ENCODE data around the gene CDKL5. TPM values are rescaled to one million over a fixed set of nuclear protein-coding genes. Genes with fewer than 3 reads are reported as not detected.
"Not testable (repeated sequence)": the region's sequence is repeated elsewhere in the genome, so short reads cannot be mapped to it uniquely, and the experiment has no call there.

Gene CDKL5
- total RNA-seq, 1 donor from 2014 or later, result 0.46 TPM

DNA sequence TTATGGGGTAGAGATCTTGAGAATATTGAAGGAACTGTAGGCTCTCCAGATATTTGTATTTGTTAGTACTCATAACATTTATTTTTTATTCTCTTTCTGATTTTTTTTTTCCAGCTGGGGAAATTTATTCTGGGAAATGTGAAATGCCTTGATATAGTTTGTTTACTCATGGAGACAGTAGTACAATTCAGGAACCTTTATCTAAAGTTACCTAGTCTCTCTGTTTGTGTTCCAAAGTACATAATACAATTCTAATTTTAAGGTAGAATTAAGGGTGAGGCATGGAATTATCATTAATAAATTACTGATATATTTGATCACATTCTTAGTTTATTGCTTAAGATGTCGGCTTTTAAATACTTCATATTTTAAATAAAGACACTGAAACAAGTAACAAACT, 132.5 kb downstream of the CDKL5 start:
- no peak for DNase-seq (ENCODE audit: low spot score)
- H3K27ac Mint-ChIP-seq, result no peak overlapping the region
- H3K4me1 Mint-ChIP-seq (ENCODE audit: low read depth), result no peaks in the 10 kb centered on the region
- no peaks in the 10 kb centered on the region for H3K27me3 Mint-ChIP-seq (ENCODE audit: low read depth)
- no peaks in the 10 kb centered on the region for H3K9me3 Mint-ChIP-seq
- no peak overlapping the region for H3K4me3 Mint-ChIP-seq (ENCODE audit: low read depth)
- intact Hi-C loops (cut with micrococcal nuclease), result no loop called here
- no peaks in the 10 kb centered on the region for H3K36me3 Mint-ChIP-seq (ENCODE audit: low read depth)

DNA sequence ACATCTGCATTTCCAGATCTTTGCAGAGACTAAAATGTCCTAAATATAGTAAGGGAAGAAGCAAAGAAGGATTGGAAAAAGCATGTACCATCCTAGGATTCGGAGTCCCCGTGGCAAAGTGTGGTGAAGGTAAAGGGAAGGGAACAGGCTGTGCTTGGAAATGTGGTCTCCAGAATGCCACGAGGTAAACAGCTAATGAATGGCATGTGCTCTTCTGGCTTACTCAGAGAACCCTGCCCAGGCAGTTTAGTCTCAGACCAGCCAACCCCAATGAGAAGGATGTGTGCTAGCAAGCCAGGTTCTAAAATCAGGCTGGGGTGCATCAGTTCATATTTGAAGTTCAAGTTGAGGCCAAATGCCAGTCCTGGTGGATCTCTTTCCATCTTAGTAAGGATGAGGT, 133.4 kb downstream of the CDKL5 start:
- no peaks in the 10 kb centered on the region for H3K36me3 Mint-ChIP-seq (ENCODE audit: low read depth)
- intact Hi-C loops (cut with micrococcal nuclease), result no loop called here
- DNase-seq (ENCODE audit: low spot score), result no peak
- no peak overlapping the region for H3K4me3 Mint-ChIP-seq (ENCODE audit: low read depth)
- no peaks in the 10 kb centered on the region for H3K9me3 Mint-ChIP-seq
- no peaks in the 10 kb centered on the region for H3K27me3 Mint-ChIP-seq (ENCODE audit: low read depth)
- no peaks in the 10 kb centered on the region for H3K4me1 Mint-ChIP-seq (ENCODE audit: low read depth)
- no peak overlapping the region for H3K27ac Mint-ChIP-seq

DNA sequence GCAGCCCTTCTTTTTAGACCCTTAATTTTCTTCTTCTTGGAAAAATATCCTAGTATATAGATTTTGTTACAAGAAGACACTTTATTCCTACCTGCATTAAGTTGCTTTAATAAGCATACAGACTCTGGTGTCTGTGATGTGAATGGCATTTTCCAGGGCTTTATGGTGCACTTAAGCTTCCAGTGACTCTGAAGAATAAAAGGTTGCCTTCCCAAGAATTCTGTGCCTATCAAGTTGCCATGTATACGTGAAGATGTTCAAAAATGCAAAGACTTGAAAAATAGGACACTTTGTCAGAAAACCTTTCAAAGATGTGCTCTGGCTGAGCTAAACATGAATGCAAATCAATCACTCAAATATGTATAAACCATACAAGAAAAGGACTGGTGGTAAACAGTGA, 135.6 kb downstream of the CDKL5 start:
- H3K36me3 Mint-ChIP-seq (ENCODE audit: low read depth), result no peaks in the 10 kb centered on the region
- intact Hi-C loops (cut with micrococcal nuclease), result no loop called here
- DNase-seq (ENCODE audit: low spot score), result no peak
- H3K9me3 Mint-ChIP-seq, result no peaks in the 10 kb centered on the region
- H3K4me3 Mint-ChIP-seq (ENCODE audit: low read depth), result no peak overlapping the region
- H3K27ac Mint-ChIP-seq, result no peak overlapping the region
- no peaks in the 10 kb centered on the region for H3K27me3 Mint-ChIP-seq (ENCODE audit: low read depth)
- no peaks in the 10 kb centered on the region for H3K4me1 Mint-ChIP-seq (ENCODE audit: low read depth)

DNA sequence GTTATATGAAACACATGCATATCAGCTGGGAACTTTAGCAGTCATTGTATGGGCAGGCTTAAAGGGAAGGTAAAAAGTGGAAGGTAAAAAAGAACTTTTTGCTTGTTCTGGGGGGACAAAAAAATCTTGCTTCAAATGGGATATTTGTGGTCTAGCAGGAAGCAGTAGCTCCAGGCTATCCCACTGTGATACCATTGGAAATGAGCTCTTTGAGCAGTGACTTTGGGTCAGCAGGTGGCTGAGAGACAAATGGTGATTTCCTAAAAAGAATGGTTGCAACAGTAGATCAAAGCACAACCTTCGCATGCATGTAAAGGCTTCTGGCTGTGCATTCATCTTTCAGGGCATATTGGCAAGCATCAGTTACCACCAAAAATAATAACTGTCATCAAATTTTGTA, 140.3 kb downstream of the CDKL5 start:
- intact Hi-C loops (cut with micrococcal nuclease), result no loop called here
- Mint-ChIP-seq H3K4me1 (ENCODE audit: low read depth) (no peaks in the 10 kb centered on the region), H3K27ac (no peak overlapping the region), H3K36me3 (ENCODE audit: low read depth) (no peaks in the 10 kb centered on the region), H3K4me3 (ENCODE audit: low read depth) (no peak overlapping the region), H3K9me3 (no peaks in the 10 kb centered on the region), H3K27me3 (ENCODE audit: low read depth) (no peaks in the 10 kb centered on the region)
- DNase-seq (ENCODE audit: low spot score), result no peak

DNA sequence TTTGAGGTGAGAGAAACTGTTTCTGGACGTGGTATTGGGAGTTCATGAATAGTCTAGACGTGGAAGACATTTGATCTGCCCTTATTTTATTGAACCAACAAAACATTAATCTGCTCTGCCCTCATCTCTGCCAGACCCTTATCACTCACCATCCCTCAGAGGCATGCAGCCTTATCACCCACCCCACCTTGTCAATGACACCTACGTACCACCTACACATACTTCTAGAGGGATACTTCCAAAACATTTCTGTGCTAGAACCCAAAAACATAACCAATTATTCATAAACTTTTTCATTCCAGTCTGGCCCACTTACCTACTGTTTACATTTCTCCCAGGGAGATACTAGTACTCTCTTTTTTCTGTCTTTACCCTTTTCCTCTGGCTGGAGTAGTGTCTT, 141.3 kb downstream of the CDKL5 start:
- no peaks in the 10 kb centered on the region for H3K36me3 Mint-ChIP-seq (ENCODE audit: low read depth)
- intact Hi-C loops (cut with micrococcal nuclease), result no loop called here
- no peaks in the 10 kb centered on the region for H3K9me3 Mint-ChIP-seq
- no peak overlapping the region for H3K27ac Mint-ChIP-seq
- H3K27me3 Mint-ChIP-seq (ENCODE audit: low read depth), result no peaks in the 10 kb centered on the region
- DNase-seq (ENCODE audit: low spot score), result no peak
- no peaks in the 10 kb centered on the region for H3K4me1 Mint-ChIP-seq (ENCODE audit: low read depth)
- H3K4me3 Mint-ChIP-seq (ENCODE audit: low read depth), result no peak overlapping the region

GRCh38 chrX:18573556-18573955, 148.1 kb downstream of the CDKL5 start:
- H3K36me3 Mint-ChIP-seq (ENCODE audit: low read depth), result no peaks in the 10 kb centered on the region
- no peak overlapping the region for H3K4me3 Mint-ChIP-seq (ENCODE audit: low read depth)
- H3K4me1 Mint-ChIP-seq (ENCODE audit: low read depth), result no peaks in the 10 kb centered on the region
- DNase-seq (ENCODE audit: low spot score), result no peak
- H3K9me3 Mint-ChIP-seq, result no peaks in the 10 kb centered on the region
- no peak overlapping the region for H3K27ac Mint-ChIP-seq
- no peaks in the 10 kb centered on the region for H3K27me3 Mint-ChIP-seq (ENCODE audit: low read depth)
- intact Hi-C loops (cut with micrococcal nuclease), result no loop called here

DNA sequence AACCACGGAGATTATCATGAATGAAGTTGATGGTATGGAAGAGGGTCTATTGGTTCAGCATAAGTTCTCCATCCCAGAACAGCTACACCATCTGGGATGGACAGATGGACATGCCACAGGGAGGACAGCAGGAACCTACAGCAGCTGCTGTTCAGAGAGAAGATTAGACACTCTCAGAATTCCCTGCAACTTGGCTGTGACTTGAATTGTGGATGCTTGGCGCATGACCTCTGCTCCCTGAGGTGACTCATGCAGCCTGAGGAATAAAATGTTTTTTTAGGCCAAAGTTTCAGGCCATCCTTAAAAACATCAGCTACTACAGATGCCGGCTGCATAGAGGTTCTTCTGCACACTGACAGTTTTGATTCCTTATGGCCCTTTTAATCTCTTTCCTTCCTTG, 149.2 kb downstream of the CDKL5 start:
- DNase-seq (ENCODE audit: low spot score), result no peak
- no peaks in the 10 kb centered on the region for H3K9me3 Mint-ChIP-seq
- H3K4me1 Mint-ChIP-seq (ENCODE audit: low read depth), result no peaks in the 10 kb centered on the region
- H3K27me3 Mint-ChIP-seq (ENCODE audit: low read depth), result no peaks in the 10 kb centered on the region
- no peak overlapping the region for H3K27ac Mint-ChIP-seq
- H3K36me3 Mint-ChIP-seq (ENCODE audit: low read depth), result no peaks in the 10 kb centered on the region
- intact Hi-C loops (cut with micrococcal nuclease), result no loop called here
- H3K4me3 Mint-ChIP-seq (ENCODE audit: low read depth), result no peak overlapping the region

GRCh38 chrX:18575744-18576143, 150.3 kb downstream of the CDKL5 start:
- Mint-ChIP-seq H3K9me3 (no peaks in the 10 kb centered on the region), H3K36me3 (ENCODE audit: low read depth) (no peaks in the 10 kb centered on the region), H3K27ac (no peak overlapping the region), H3K4me3 (ENCODE audit: low read depth) (no peak overlapping the region), H3K27me3 (ENCODE audit: low read depth) (no peaks in the 10 kb centered on the region), H3K4me1 (ENCODE audit: low read depth) (no peaks in the 10 kb centered on the region)
- intact Hi-C loops (cut with micrococcal nuclease), result no loop called here
- no peak for DNase-seq (ENCODE audit: low spot score)

DNA sequence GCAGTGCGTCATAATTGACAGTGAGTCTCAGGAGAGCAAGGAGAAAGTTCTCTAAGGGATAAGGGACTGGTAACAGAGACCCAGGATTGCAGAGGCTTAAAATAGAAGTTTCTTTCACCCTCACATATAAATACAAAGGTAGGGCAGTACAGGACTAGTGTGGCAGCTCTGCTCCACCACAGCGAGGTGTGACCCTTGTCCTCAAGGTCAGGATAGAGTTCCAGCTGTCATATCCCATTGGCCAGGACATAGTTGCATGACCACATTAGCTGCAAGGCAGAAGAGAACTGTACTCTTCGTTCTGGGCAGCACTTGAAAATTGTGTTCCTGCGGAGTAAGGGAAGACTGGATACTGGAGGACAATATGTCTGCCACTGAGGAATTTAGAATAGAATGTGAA, 152.0 kb downstream of the CDKL5 start:
- no peak overlapping the region for H3K27ac Mint-ChIP-seq
- no peaks in the 10 kb centered on the region for H3K4me1 Mint-ChIP-seq (ENCODE audit: low read depth)
- intact Hi-C loops (cut with micrococcal nuclease), result no loop called here
- no peaks in the 10 kb centered on the region for H3K36me3 Mint-ChIP-seq (ENCODE audit: low read depth)
- DNase-seq (ENCODE audit: low spot score), result no peak
- no peak overlapping the region for H3K4me3 Mint-ChIP-seq (ENCODE audit: low read depth)
- no peaks in the 10 kb centered on the region for H3K27me3 Mint-ChIP-seq (ENCODE audit: low read depth)
- no peaks in the 10 kb centered on the region for H3K9me3 Mint-ChIP-seq

GRCh38 chrX:18578546-18578945, 153.1 kb downstream of the CDKL5 start:
- no peaks in the 10 kb centered on the region for H3K4me1 Mint-ChIP-seq (ENCODE audit: low read depth)
- DNase-seq (ENCODE audit: low spot score), result no peak
- no peaks in the 10 kb centered on the region for H3K36me3 Mint-ChIP-seq (ENCODE audit: low read depth)
- H3K27me3 Mint-ChIP-seq (ENCODE audit: low read depth), result no peaks in the 10 kb centered on the region
- H3K4me3 Mint-ChIP-seq (ENCODE audit: low read depth), result no peak overlapping the region
- intact Hi-C loops (cut with micrococcal nuclease), result no loop called here
- no peak overlapping the region for H3K27ac Mint-ChIP-seq
- no peaks in the 10 kb centered on the region for H3K9me3 Mint-ChIP-seq

DNA sequence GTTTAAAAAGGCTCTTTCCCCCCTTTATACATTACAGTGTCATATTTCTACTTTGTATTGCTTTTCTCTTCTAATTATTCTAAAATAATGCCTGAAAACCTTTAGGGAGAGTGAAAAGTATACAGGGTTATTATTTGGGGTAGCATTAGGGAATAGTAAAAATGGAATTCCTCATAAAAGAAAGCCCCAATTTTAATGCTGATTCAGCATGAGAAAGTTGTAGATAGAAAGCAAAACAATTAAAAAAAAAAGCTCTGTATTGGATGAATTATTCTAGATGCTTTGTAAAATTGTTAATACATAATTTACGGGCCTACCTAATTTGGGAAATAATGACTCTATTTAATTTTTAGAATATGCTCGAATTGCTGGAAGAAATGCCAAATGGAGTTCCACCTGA, 154.1 kb downstream of the CDKL5 start:
- Mint-ChIP-seq H3K27me3 (ENCODE audit: low read depth) (no peaks in the 10 kb centered on the region), H3K4me1 (ENCODE audit: low read depth) (no peaks in the 10 kb centered on the region), H3K27ac (no peak overlapping the region), H3K4me3 (ENCODE audit: low read depth) (no peak overlapping the region), H3K36me3 (ENCODE audit: low read depth) (no peaks in the 10 kb centered on the region), H3K9me3 (no peaks in the 10 kb centered on the region)
- intact Hi-C loops (cut with micrococcal nuclease), result no loop called here
- no peak for DNase-seq (ENCODE audit: low spot score)

DNA sequence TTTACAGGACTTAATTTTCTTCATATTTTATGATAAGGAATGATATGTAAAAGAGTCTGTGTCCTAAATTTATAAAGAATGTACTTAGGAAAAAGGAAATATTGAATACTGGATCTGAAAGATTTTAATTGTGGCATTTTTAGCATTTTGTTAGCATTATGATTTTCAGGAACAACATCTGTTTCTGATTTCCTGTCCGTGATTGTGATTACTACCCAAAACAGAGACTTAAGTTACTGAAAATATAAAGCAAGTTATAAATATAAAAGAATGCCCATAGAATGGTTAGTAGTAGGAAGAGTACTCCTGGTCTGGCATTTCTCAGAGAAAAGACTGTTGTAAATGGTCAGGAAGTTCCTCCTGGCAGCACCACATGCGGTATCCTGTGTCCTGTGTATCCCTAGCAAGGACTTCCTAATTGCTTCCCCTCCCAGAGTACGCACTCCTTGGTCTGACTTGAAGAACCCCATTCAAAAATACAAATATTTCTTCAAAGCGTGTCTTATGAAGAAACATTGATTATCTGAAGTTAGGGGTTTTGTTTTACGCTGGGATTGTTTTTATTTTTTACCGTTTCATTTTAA, 157.6 kb downstream of the CDKL5 start:
- intact Hi-C loops (cut with micrococcal nuclease), result no loop called here
- Mint-ChIP-seq H3K4me1 (ENCODE audit: low read depth) (no peaks in the 10 kb centered on the region), H3K27ac (no peak overlapping the region)

DNA sequence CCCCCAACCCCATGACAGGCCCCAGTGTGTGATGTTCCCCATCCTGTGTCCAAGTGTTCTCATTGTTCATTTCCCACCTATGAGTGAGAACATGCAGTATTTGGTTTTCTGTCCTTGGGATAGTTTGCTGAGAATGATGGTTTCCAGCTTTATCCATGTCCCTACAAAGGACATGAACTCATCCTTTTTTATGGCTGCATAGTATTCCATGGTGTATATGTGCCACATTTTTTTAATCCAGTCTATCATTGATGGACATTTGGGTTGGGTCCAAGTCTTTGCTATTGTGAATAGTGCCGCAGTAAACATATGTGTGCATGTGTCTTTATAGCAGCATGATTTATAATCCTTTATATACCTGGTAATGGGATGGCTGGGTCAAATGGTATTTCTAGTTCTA, 163.9 kb downstream of the CDKL5 start:
- H3K4me1 Mint-ChIP-seq (ENCODE audit: low read depth); H3K9me3 Mint-ChIP-seq; intact Hi-C loops (cut with micrococcal nuclease); H3K36me3 Mint-ChIP-seq (ENCODE audit: low read depth); H3K4me3 Mint-ChIP-seq (ENCODE audit: low read depth); DNase-seq (ENCODE audit: low spot score); H3K27me3 Mint-ChIP-seq (ENCODE audit: low read depth); H3K27ac Mint-ChIP-seq: not testable (repeated sequence)

More for the DNA sequence above, 157.6 kb downstream of the CDKL5 start:
- DNase-seq (ENCODE audit: low spot score), result no peak
- Mint-ChIP-seq H3K4me3 (ENCODE audit: low read depth) (no peak overlapping the region), H3K9me3 (no peaks in the 10 kb centered on the region), H3K36me3 (ENCODE audit: low read depth) (no peaks in the 10 kb centered on the region), H3K27me3 (ENCODE audit: low read depth) (no peaks in the 10 kb centered on the region)

- Mint-ChIP-seq H3K27ac (no peak overlapping the region), H3K36me3 (ENCODE audit: low read depth) (no peaks in the 10 kb centered on the region), H3K27me3 (ENCODE audit: low read depth) (no peaks in the 10 kb centered on the region), H3K9me3 (no peaks in the 10 kb centered on the region), H3K4me1 (ENCODE audit: low read depth) (no peaks in the 10 kb centered on the region), H3K4me3 (ENCODE audit: low read depth) (no peak overlapping the region)
- no peak for DNase-seq (ENCODE audit: low spot score)
- intact Hi-C loops (cut with micrococcal nuclease), result no loop called here
Measured at GRCh38 chrX:18591834-18592233, 166.4 kb downstream of the CDKL5 start.
